ENCODE results near the gene UROC1.
A peak's percentile ranks its signal among the peaks of the same experiment; 100 is the strongest.

GRCh38 chr3:126476166-126477060, 41.2 kb downstream of the UROC1 start:
- TF ChIP-seq REST (IDR thresholded peaks at IDR 0.05; ENCODE audit: insufficient replicate concordance, low read depth) (no peak), CTCF (IDR thresholded peaks at IDR 0.05; ENCODE audit: insufficient read depth, low read length) (no peak), POLR2AphosphoS5 (IDR thresholded peaks at IDR 0.05; ENCODE audit: low read depth) (peak; percentile 58), GABPA (IDR thresholded peaks at IDR 0.05; ENCODE audit: low read depth) (no peak), SPI1 (IDR thresholded peaks at IDR 0.05; ENCODE audit: borderline replicate concordance, low read depth) (no peak)

All from HL-60 (cell line).